Sciatic nerve (tissue), 2 donors: ENCODE data around the gene TENT4B. TPM values are rescaled to one million over a fixed set of nuclear protein-coding genes. Genes with fewer than 3 reads are reported as not detected.
A peak's percentile ranks its signal among the peaks of the same experiment; 100 is the strongest.

Experiments
- ATAC-seq: fragments of 200-7000 bp; cut with Tn5 transposase; one replicate; pipeline ENCODE4 v1.9.1; 2020; ENCODE audit warnings: mild to moderate bottlenecking, moderate library complexity
- DNase-seq: peaks from one replicate; pipeline ENCODE4 v3.0.0-alpha.2; 2020; ENCODE audit warnings: low spot score
- intact Hi-C: fragments of 100-400 bp; cut with DNase I; formaldehyde crosslinking; loops from one replicate; pipeline ENCODE4 v1.14.2; 2022
- total RNA-seq: library from RNA; stranded (reverse); fragmentation: NEBNext Ultra II Directional; extraction: Animal tissue kit (Norgen Biotek cat#: 25700); gene quantifications from one replicate; pipeline ENCODE4 v1.2.1, GENCODE V29; 2021
- donor health status: DM: no; HTN: no; CAD: no.
- donor health status: DM: no; HTN: no; CAD: no.

TENT4B gene
- total RNA-seq, 1 donor from 2014 or later = 12.5 TPM

GRCh38 chr16:50247906-50248608 lies 95.0 kb downstream of the TENT4B start:
- DNase-seq = no peak
- intact Hi-C loops = no loop called here

GRCh38 chr16:50248845-50249244 lies 95.7 kb downstream of the TENT4B start:
- intact Hi-C loops = no loop called here
- DNase-seq = no peak

More at GRCh38 chr16:50247906-50248608, 95.0 kb downstream of the TENT4B start:
- no peak for ATAC-seq

GRCh38 chr16:50251375-50252081 lies 98.4 kb downstream of the TENT4B start:
- intact Hi-C loops = no loop called here
- peak; percentile 49 for DNase-seq
- no peak for ATAC-seq

More at GRCh38 chr16:50248845-50249244, 95.7 kb downstream of the TENT4B start:
- no peak for ATAC-seq

- intact Hi-C loops = no loop called here
- ATAC-seq (peak; percentile 40), DNase-seq (peak; percentile 43)
These were observed 99.0 kb downstream of the TENT4B start for GRCh38 chr16:50252082-50252611.

GRCh38 chr16:50252874-50253513 lies 99.9 kb downstream of the TENT4B start:
- ATAC-seq (peak; percentile 62), DNase-seq (peak; percentile 42)
- intact Hi-C loops = no loop called here

- no peak for ATAC-seq
- intact Hi-C loops = no loop called here
- DNase-seq = peak; percentile 31
These were observed 100.4 kb downstream of the TENT4B start for GRCh38 chr16:50253514-50253910.

GRCh38 chr16:50254072-50254471 lies 101.0 kb downstream of the TENT4B start:
- no peak for ATAC-seq
- peak; percentile 39 for DNase-seq
- intact Hi-C loops = no loop called here

- ATAC-seq = no peak
- intact Hi-C loops = no loop called here
- DNase-seq = peak; percentile 28
These were observed 102.4 kb downstream of the TENT4B start for GRCh38 chr16:50255538-50255937.

GRCh38 chr16:50256604-50257003 lies 103.5 kb downstream of the TENT4B start:
- no peak for ATAC-seq
- intact Hi-C loops = no loop called here
- DNase-seq = no peak

GRCh38 chr16:50257876-50258275 lies 104.8 kb downstream of the TENT4B start:
- intact Hi-C loops = no loop called here

GRCh38 chr16:50259334-50260205 lies 106.5 kb downstream of the TENT4B start:
- ATAC-seq (peak; percentile 90), DNase-seq (peak; percentile 66)
- intact Hi-C loops = no loop called here

More at GRCh38 chr16:50257876-50258275, 104.8 kb downstream of the TENT4B start:
- ATAC-seq (no peak), DNase-seq (peak; percentile 50)

- peak; percentile 40 for DNase-seq
- no peak for ATAC-seq
- intact Hi-C loops = no loop called here
These were observed 107.4 kb downstream of the TENT4B start for GRCh38 chr16:50260206-50261159.

- intact Hi-C loops = no loop called here
- ATAC-seq (no peak), DNase-seq (peak; percentile 18)
These were observed 108.1 kb downstream of the TENT4B start for GRCh38 chr16:50261160-50261706.

GRCh38 chr16:50261707-50262235 lies 108.7 kb downstream of the TENT4B start:
- DNase-seq = peak; percentile 52
- intact Hi-C loops = no loop called here
- no peak for ATAC-seq

GRCh38 chr16:50263060-50263909 lies 110.2 kb downstream of the TENT4B start:
- DNase-seq (peak; percentile 43), ATAC-seq (no peak)
- intact Hi-C loops = no loop called here
